Erythroblast (primary cell): ENCODE data around the gene MT1HL1.

Source experiments
- GATA1 ChIP-seq: IDR thresholded peaks from 2 replicates; pipeline ENCODE4 v1.6.1; 2011; ENCODE audit warnings: low read depth, mild to moderate bottlenecking, control low read depth, low read length, moderate library complexity
- POLR2A ChIP-seq: IDR thresholded peaks from 2 replicates; pipeline ENCODE4 v1.6.1; 2011; ENCODE audit warnings: mild to moderate bottlenecking, low read length

- TF ChIP-seq POLR2A (no peak), GATA1 (no peak)
These were observed 1.4 kb upstream of the MT1HL1 start for GRCh38 chr1:237005674-237006073.
